ENCODE results near the gene MCUB. TPM values are rescaled to one million over a fixed set of nuclear protein-coding genes. Genes with fewer than 3 reads are reported as not detected.
A peak's percentile ranks its signal among the peaks of the same experiment; 100 is the strongest.

MCUB gene
- total RNA-seq, 2 experiments from 2014 or later, result 72.7 to 76.1 TPM

DNA sequence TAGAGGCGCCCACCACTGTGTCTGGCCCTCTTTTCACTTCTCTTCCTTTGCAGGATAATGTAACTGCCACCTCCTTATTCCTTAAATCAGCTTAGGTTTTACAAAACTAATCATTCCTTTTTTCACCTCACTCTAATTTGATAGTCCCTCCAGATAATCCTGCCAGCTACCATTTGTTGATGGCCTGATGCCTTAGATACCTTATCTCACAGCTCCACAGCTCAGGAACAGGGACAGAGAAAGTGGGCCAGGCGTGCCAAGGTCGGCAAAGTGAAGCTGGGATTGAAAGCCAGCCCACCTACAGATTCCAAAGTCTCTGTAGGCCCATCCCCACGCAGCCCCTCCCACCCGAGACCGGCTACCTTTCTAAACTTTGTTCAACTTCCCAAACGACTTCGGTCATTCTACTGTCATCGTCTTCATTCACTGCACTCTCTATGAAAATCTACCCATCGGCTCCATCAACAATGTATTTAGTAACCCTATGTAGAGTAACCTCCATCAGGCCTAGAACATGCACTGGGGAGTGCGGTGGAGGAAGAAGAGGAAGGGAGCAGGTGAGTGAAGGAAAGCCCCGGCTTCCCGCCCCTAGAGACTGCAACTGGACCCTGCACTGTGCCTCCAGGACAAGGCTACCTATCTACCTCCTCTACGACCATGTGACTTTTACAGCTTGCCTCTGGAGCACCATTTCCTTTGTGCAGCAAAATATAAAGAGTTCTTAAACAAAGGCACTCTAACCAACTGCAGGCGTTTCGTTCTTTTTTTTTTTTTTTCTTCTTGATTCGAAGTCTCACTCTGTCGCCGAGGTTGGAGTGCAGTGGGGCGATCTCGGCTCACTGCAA, 141.7 kb downstream of the MCUB start:
- Mint-ChIP-seq H3K9me3 (no peaks in the 10 kb centered on the region), H3K36me3 (peaks cover 16% of the 10 kb centered on the region), H3K4me1 (peaks cover 29% of the 10 kb centered on the region), H3K27me3 (no peaks in the 10 kb centered on the region), H3K4me3 (peak overlapping the region; percentile 93), H3K27ac (peak overlapping the region; percentile 90)
- DNase-seq, result no peak

DNA sequence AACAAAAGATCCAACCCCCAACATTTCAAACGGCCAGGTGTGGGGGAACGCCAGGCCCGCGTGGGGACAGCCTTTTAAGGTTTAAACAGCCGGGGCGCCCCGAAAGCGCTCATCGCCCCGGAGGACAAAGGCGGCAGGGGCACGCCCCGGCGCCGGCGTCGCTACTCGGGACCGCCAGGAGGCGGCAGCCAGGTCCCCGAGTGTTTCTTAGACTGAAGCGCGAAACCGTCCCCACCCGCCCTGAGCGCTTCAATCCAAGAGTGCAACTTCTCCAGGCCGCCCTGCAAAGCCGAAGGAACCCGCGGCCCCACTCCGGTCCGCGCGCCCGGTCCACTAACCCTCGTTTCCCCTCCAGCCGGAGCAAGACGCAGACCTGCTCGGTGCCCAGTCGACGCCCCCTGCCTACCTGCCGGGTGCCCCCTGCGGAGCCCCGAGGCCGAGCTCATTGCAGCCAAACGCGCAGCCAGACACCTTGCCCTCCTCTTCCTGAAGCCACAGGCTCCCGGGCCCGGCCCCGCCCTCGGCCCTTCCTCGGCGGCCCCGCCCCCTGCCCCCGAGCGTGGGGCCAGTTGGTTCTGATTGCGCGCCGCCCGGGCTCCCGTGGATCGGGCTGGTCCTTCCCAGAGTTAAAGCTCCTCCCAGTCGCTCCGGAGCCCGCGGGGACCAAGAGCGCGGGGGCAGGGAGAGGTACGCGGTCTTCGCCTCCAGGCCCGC, 143.1 kb downstream of the MCUB start, which contains the start of gene CASP6:
CASP6 (minus strand) TSS at position 496 of the 714 bp plus-strand sequence; CDS start at position 446, 50 bp downstream.
- DNase-seq, result peak; percentile 80
- Mint-ChIP-seq H3K4me3 (peak within 1 kb of the TSS; percentile 93), H3K9me3 (no peaks in the 10 kb centered on the region), H3K4me1 (peaks cover 25% of the 10 kb centered on the region), H3K27ac (peak within 1 kb of the TSS; percentile 90), H3K27me3 (no peaks in the 10 kb centered on the region), H3K36me3 (peaks cover 7% of the 10 kb centered on the region)

DNA sequence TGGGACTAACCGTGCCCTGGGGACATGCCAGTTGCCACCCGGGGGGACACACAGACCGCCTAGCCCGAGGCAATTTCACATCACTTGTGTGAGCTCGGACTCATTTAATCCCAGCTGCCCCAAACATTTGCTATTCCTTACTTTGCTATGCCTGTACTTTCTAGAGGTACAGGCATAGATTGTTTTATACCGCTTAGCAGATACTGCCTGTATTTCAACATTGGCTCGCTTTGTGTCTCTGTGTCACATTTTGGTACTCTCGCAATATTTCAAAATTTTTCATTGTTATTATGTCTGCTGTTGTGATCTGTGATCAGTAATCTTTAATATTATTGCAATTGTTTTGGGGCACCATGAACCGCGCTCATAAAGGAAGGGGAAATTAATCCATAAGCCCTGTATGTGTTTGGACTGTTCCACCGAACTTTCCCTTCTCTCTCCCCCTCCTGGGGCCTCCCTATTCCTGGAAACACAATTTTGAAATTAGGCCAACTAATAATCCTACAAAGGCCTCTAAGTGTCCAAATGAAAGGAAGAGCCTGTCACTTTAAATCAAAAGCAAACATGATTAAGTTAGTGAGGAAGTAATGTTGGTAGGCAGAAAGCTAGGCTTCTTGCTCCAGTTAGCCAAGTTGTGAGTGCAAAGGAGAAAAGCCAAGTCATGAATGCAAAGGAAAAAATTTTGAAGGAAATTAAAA, 143.8 kb downstream of the MCUB start:
- DNase-seq, result no peak
- no peaks in the 10 kb centered on the region for H3K9me3 Mint-ChIP-seq

DNA sequence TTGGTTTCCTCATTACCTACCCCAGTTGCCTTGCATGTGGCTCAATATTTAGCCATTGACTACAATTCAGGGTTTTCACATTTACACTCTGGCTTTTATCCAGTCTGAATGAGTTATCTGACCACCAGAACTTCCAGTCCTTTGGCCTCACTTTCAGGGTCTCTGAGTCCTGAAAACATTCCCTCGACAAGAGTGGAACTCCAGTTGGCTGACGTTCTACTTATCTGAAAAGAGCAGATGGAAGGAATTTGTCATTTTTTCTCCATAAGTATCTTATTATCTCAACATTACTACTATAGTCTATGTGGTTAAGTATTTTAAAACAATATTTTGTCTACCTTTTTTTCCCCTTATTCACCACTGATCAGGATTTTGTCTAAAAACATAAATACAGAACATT, 148.4 kb downstream of the MCUB start:
- DNase-seq, result no peak
- H3K27ac Mint-ChIP-seq, result no peak overlapping the region
- peaks cover 1% of the 10 kb centered on the region for H3K36me3 Mint-ChIP-seq
- no peaks in the 10 kb centered on the region for H3K9me3 Mint-ChIP-seq
- H3K4me3 Mint-ChIP-seq, result no peak overlapping the region
- peaks cover 7% of the 10 kb centered on the region for H3K4me1 Mint-ChIP-seq
- H3K27me3 Mint-ChIP-seq, result no peaks in the 10 kb centered on the region

More for the DNA sequence above, 143.8 kb downstream of the MCUB start:
- Mint-ChIP-seq H3K36me3 (peaks cover 7% of the 10 kb centered on the region), H3K27ac (peak overlapping the region; percentile 90), H3K4me3 (peak overlapping the region; percentile 93), H3K27me3 (no peaks in the 10 kb centered on the region), H3K4me1 (peaks cover 25% of the 10 kb centered on the region)

DNA sequence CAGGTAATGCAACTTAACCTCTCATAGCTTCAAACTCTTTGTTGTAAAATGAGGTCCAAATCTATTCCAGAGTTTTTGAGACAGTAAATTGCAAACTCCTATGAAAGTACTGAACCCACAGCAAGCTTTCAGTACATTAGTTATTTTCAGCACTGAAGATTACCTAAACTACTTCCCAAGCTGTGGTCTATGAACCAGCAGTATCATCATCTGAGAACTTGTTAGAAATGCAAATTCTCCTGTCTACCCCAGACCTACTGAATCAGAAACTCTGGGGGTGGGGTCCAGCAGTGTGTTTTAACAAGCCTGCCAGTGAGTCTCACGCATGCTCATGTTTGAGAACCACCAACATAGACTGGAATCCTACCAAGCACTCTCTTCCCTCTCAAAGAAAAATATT, 148.9 kb downstream of the MCUB start:
- H3K36me3 Mint-ChIP-seq, result peaks cover 1% of the 10 kb centered on the region
- H3K9me3 Mint-ChIP-seq, result no peaks in the 10 kb centered on the region
- H3K4me1 Mint-ChIP-seq, result peaks cover 2% of the 10 kb centered on the region
- no peak overlapping the region for H3K4me3 Mint-ChIP-seq
- no peaks in the 10 kb centered on the region for H3K27me3 Mint-ChIP-seq
- no peak for DNase-seq
- no peak overlapping the region for H3K27ac Mint-ChIP-seq

DNA sequence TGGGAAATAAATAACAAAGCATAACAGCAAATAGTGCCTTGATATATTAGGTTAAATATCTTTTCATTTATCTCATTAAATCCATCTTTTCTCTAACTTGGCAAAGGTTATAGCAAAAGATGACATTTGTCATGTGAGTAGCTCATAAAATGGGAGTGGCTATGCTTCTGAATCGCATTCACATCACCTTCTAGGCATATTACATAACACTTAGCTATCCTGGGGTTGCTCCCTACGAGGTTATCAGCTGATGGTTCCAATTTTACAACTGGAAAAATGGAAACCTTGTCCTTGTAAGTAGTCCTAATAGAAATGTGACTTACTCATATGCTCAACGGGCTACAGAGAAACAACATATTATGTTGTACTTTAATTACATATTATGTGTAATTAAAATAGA, 153.5 kb downstream of the MCUB start:
- no peak overlapping the region for H3K4me3 Mint-ChIP-seq
- peaks cover 4% of the 10 kb centered on the region for H3K4me1 Mint-ChIP-seq
- H3K27ac Mint-ChIP-seq, result no peak overlapping the region
- H3K9me3 Mint-ChIP-seq, result no peaks in the 10 kb centered on the region
- peaks cover 13% of the 10 kb centered on the region for H3K36me3 Mint-ChIP-seq
- DNase-seq, result no peak
- no peaks in the 10 kb centered on the region for H3K27me3 Mint-ChIP-seq

DNA sequence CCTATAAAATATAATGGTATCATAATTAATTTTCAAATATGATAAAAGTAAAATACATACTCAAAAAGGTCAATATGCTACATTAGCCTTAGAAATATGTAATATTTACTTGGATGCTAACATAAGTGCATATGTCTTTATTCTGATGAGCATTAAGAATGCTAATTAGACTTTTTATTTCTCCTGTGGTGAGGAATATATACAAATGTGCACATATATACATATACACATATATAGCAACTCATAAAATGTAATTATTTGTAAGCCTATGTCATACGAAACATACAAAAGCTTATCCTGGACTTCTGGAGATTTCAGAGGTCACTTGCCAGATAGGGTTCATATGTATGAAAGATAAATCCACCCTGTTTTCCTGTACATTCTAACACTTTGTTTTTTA, 158.7 kb downstream of the MCUB start:
- no peak for DNase-seq
- Mint-ChIP-seq H3K36me3 (peaks cover 20% of the 10 kb centered on the region), H3K27me3 (no peaks in the 10 kb centered on the region), H3K4me3 (no peak overlapping the region), H3K27ac (no peak overlapping the region), H3K9me3 (no peaks in the 10 kb centered on the region), H3K4me1 (peaks cover 4% of the 10 kb centered on the region)

DNA sequence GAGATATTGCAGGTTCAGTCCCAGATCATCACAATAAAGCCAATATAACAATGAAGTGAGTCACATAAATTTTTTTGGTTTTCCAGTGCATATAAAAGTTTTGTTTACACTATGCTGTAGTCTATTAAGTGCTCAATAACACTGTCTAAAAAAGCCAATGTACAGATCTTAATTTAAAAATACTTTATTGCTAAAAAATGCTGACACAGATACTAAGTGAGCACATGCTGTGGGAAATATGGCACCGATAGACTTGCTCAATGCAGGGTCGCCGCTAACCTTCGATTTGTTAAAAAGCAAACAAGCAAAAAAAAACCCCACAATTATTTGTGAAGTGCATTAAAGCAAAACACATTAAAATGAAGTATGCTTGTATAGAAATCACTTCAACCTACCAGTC, 159.6 kb downstream of the MCUB start:
- no peaks in the 10 kb centered on the region for H3K27me3 Mint-ChIP-seq
- no peak overlapping the region for H3K4me3 Mint-ChIP-seq
- H3K9me3 Mint-ChIP-seq, result no peaks in the 10 kb centered on the region
- no peak overlapping the region for H3K27ac Mint-ChIP-seq
- peaks cover 20% of the 10 kb centered on the region for H3K36me3 Mint-ChIP-seq
- no peak for DNase-seq
- peaks cover 7% of the 10 kb centered on the region for H3K4me1 Mint-ChIP-seq

DNA sequence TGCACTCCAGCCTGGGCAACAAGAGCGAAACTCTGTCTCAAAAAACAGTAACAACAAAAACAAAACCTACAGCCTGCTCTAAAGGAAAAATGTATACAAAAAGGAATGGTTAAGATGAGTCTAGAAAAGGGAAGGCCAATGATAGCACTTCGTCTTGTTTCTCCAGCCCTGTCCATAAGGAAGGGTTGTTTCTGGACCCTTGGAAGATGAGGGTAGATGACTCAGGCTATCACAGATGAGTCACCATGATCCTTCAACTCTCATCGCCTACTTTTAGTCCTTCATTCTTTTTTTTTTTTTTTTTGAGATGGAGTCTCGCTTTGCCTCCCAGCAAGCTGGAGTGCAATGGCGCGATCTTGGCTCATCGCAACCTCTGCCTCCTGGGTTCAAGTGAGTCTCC, 161.0 kb downstream of the MCUB start:
- Mint-ChIP-seq H3K4me3 (no peak overlapping the region), H3K4me1 (peaks cover 6% of the 10 kb centered on the region), H3K27me3 (no peaks in the 10 kb centered on the region), H3K9me3 (no peaks in the 10 kb centered on the region), H3K36me3 (peaks cover 20% of the 10 kb centered on the region), H3K27ac (no peak overlapping the region)
- no peak for DNase-seq

DNA sequence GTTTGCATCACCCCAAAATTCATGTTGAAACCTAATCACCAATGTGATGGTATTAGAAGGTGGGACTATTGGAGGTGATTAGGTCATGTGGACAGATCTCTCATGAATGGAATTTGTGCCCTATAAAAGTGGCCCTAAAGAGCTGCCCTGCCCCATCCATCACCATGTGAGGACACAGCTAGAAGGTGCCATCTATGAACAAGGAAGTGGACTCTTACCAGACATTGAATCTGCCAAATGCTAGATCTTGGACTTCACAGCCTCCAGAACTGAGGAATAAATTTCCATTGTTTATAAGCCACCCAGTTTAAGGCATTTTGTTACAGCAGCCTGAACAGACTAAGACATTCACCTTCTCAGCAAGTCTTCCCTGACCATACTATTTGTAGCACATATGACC, 162.3 kb downstream of the MCUB start:
- H3K9me3 Mint-ChIP-seq, result no peaks in the 10 kb centered on the region
- no peak overlapping the region for H3K4me3 Mint-ChIP-seq
- no peaks in the 10 kb centered on the region for H3K27me3 Mint-ChIP-seq
- peaks cover 5% of the 10 kb centered on the region for H3K4me1 Mint-ChIP-seq
- H3K27ac Mint-ChIP-seq, result no peak overlapping the region
- DNase-seq, result no peak
- peaks cover 13% of the 10 kb centered on the region for H3K36me3 Mint-ChIP-seq

DNA sequence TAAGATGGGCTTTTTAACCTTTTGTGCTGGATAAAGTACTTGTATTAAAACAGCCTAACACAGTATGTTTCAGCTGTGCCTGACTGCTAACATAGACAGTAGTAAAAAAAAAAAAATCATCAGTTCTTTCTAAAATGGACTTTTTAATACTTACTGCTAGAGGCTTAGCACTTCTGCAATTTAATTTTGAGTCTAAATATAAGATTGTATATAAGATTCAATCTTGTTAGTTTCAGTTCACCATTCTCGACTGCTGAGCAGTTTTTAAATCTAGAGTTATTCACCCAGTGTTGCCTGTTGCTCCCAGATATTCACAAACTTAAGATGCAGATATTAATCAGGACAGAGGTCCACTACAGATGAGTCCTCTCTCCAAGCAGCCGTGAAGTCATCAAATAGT, 163.1 kb downstream of the MCUB start:
- Mint-ChIP-seq H3K4me1 (peaks cover 9% of the 10 kb centered on the region), H3K36me3 (peaks cover 16% of the 10 kb centered on the region), H3K4me3 (no peak overlapping the region), H3K9me3 (no peaks in the 10 kb centered on the region), H3K27ac (no peak overlapping the region), H3K27me3 (no peaks in the 10 kb centered on the region)
- no peak for DNase-seq

DNA sequence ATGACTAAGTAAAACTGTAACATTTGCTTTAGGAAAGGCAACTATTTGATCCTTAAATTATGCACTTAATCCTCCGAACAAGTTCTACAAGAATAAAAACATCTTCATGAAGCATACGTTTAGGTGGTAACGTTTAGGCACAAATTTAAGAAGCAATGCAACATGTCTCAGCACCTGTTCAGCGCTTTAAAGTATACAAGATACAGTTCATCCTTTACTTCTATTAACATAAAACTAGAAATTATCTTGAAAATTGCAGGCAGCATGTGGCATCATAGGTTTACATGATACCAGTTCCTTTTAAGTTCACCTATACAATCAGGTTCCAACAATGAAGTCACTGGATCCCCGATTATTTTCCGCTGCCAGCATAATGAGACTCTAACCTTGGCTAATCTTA, 168.3 kb downstream of the MCUB start:
- Mint-ChIP-seq H3K4me1 (peaks cover 17% of the 10 kb centered on the region), H3K27ac (no peak overlapping the region), H3K4me3 (peak overlapping the region; percentile 88), H3K9me3 (no peaks in the 10 kb centered on the region), H3K36me3 (peaks cover 8% of the 10 kb centered on the region), H3K27me3 (no peaks in the 10 kb centered on the region)
- DNase-seq, result no peak

DNA sequence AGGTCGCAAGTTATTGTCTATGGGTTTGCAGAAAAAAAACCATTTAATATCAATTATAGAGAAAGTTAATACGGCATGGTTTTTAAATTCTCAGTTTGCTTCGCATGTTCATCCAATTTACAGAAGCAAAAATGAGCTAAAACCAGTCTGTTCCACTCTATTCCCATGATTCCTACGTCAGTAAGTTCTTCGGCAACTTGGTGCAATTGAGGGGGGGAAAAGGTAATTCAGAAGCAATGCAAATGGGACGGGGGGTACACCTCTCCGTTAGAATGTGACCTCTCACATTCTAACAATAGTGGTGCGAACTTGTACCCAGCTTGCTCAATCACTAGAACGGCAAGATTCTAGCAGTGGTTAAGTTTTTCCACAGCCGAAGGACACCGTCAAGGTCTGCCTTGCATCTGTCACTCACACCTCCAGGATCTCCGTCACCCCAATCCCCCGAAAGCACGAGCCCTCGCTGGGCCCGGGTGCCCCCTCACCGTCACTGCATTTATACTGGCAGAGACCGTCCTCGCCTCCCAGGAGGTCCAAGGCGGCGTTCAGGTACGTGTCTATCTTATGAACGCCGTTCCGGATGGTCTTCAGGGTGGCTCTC, 169.2 kb downstream of the MCUB start:
- no peaks in the 10 kb centered on the region for H3K9me3 Mint-ChIP-seq
- H3K4me1 Mint-ChIP-seq, result peaks cover 17% of the 10 kb centered on the region
- peak overlapping the region; percentile 88 for H3K4me3 Mint-ChIP-seq
- H3K36me3 Mint-ChIP-seq, result peaks cover 8% of the 10 kb centered on the region
- H3K27me3 Mint-ChIP-seq, result no peaks in the 10 kb centered on the region
- peak; percentile 57 for DNase-seq
- peak overlapping the region; percentile 82 for H3K27ac Mint-ChIP-seq

DNA sequence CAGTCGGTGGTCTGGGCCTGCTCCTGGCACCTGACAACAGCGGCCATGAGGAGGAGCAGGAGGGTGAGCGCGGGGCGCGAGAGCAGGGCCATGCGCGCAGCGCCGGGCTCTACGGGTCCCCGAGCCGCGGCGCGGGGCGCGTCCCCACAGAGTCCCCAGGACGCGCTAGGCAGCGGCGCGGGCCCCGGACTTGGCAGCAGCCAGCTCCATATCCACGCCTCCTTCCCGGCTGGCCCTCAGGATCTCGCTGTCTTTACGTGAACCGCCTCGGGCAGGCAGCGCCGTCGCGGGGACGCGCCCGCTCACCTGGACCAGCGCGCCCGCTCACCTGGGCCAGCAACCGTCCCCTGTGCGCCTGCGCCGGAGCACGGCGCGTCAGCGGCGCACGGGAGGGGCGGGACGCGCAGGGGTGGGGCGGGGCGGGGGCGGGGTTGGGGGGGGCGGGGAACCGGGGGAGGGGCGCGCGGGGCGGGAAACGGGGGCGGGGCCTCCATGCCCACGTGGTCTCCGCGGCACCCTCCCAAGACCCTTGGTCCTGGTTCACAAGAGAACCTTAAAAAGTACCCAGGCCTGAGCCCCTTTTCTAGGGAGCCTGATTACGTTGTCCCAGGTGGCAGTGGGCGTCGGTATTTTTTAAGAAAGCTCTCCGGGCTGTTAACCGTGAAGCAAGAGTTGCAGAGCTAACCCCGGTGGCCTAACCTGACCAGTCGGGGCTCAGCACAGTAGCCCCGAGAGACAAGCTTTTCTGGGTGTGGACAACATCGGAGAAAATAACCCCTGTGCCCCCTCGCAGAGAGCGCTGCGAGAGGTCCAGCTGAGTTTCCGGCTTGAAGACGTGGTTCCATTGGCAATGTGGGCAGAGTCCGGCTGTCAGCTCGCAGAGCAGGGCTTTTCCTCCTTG, 169.9 kb downstream of the MCUB start, which contains the start of gene PLA2G12A:
PLA2G12A (minus strand) TSS at position 353 of the 901 bp plus-strand sequence; CDS start at position 92, 261 bp downstream.
- peak within 1 kb of the TSS; percentile 82 for H3K27ac Mint-ChIP-seq
- H3K4me3 Mint-ChIP-seq, result peak within 1 kb of the TSS; percentile 88
- H3K36me3 Mint-ChIP-seq, result peaks cover 6% of the 10 kb centered on the region
- DNase-seq, result peak; percentile 79
- no peaks in the 10 kb centered on the region for H3K9me3 Mint-ChIP-seq
- H3K27me3 Mint-ChIP-seq, result no peaks in the 10 kb centered on the region
- peaks cover 13% of the 10 kb centered on the region for H3K4me1 Mint-ChIP-seq

Data from activated naive CD8-positive, alpha-beta T cell treated with anti-CD3 and anti-CD28 coated beads for 36 hours (primary cell).